ENCODE data around the gene BYSL. TPM values are rescaled to one million over a fixed set of nuclear protein-coding genes. Genes with fewer than 3 reads are reported as not detected.

The BYSL gene
- total and polyA plus RNA-seq, 9 of the 15 experiments (the other 6 are each of a cell fraction or from before 2014, with no cell fraction given): 22.2 to 92.3 (median 53.4) TPM

- TF ChIP-seq CBX8 (IDR thresholded peaks at IDR 0.05; ENCODE audit: borderline replicate concordance, extremely low read depth, low read depth, low read length, poor library complexity, severe bottlenecking) (no peak), PRDM10 (IDR thresholded peaks at IDR 0.05; ENCODE audit: partially characterized antibody) (peak; percentile 41), KLF16 (IDR thresholded peaks at IDR 0.05) (no peak), HMG20B (CRISPR knock-in tag; IDR thresholded peaks at IDR 0.05) (peak; percentile 80; the same call in 1 of the 2 replicates), ZNF696 (CRISPR knock-in tag; conservative IDR thresholded peaks at IDR 0.05) (no peak), HIVEP1 (CRISPR knock-in tag; IDR thresholded peaks at IDR 0.05) (peak; percentile 57; the same call in 1 of the 2 replicates), HCFC1 (IDR thresholded peaks at IDR 0.05; ENCODE audit: low read depth, low read length) (0 out of 2 replicates have a peak, but pooled peaks have one; percentile 1), FOXJ2 (tag; IDR thresholded peaks at IDR 0.05) (no peak), ZNF766 (CRISPR knock-in tag; conservative IDR thresholded peaks at IDR 0.05) (peak; percentile 34; the same call in 1 of the 2 replicates), ZNF253 (CRISPR knock-in tag; conservative IDR thresholded peaks at IDR 0.05) (0 out of 2 replicates have a peak, but pooled peaks have one; percentile 46), ZBED1 (IDR thresholded peaks at IDR 0.05) (no peak), BRD4 (IDR thresholded peaks at IDR 0.05) (no peak), ZNF316 (IDR thresholded peaks at IDR 0.05) (peak; percentile 89), RFX5 (IDR thresholded peaks at IDR 0.05; ENCODE audit: low read depth, low read length) (no peak), RCOR1 (IDR thresholded peaks at IDR 0.05; ENCODE audit: borderline replicate concordance in 1 of 2, low read depth in 2 of 2, low read length in 2 of 2) (no peak), LEF1 (IDR thresholded peaks at IDR 0.05) (peak; percentile 32; the same call in 1 of the 2 replicates), ARID3B (CRISPR knock-in tag; IDR thresholded peaks at IDR 0.05; ENCODE audit: borderline replicate concordance) (no peak), ZBTB11 (CRISPR knock-in tag; IDR thresholded peaks at IDR 0.05) (no peak), CBX5 (IDR thresholded peaks at IDR 0.05; ENCODE audit: borderline replicate concordance, low read depth) (no peak), CBFA2T2 (conservative IDR thresholded peaks at IDR 0.05) (no peak)
Observed at GRCh38 chr6:41942067-41942851, 21.0 kb downstream of the BYSL start (continued).
